CD4-positive, alpha-beta T cell treated with Interleukin-17A for 4 hours (primary cell): ENCODE data around the gene CSRP1.
"Not testable (repeated sequence)": the region's sequence is repeated elsewhere in the genome, so short reads cannot be mapped to it uniquely, and the experiment has no call there.

Experiments
- DNase-seq: peaks from one replicate; pipeline ENCODE4 v3.0.0-alpha.2; 2020; ENCODE audit warnings: mixed read lengths

The CSRP1 gene

GRCh38 chr1:201493757-201494617 is 12.9 kb downstream of the CSRP1 start:
- no peak for DNase-seq

- not testable (repeated sequence) for DNase-seq
These were observed 13.8 kb downstream of the CSRP1 start for GRCh38 chr1:201493026-201493656.

- no peak for DNase-seq
These were observed 14.9 kb downstream of the CSRP1 start for GRCh38 chr1:201491896-201492511.

- no peak for DNase-seq
These were observed 16.2 kb downstream of the CSRP1 start for GRCh38 chr1:201490708-201491131.

DNA sequence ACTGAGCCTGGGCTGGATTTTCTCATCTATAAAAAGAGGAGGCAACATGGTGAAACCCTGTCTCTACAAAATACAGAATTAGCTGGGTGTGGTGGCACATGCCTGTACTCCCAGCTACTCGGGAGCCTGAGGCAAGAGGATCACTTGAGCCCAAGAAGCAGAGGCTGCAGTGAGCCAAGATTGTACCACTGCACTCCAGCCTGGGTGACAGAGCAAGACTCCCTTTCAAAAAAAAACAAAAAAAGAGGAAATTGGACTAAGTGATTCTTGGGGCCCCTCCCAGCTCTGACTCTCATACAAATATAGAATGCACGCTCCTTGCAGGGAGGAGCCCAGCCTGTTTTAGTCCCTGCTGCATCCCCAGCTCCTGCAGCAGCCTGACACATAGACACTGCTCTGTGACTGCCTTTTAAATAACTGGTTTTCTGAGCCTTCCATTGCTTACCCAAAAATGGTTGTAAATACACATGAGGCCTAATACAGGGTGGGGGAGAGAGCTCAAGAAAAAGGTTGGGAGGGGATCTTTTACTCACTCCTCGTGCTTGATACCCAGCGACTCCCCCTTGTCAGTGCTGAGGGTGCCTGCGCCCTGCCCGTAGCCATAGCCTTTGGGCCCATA is 17.2 kb downstream of the CSRP1 start:
- no peak for DNase-seq

DNA sequence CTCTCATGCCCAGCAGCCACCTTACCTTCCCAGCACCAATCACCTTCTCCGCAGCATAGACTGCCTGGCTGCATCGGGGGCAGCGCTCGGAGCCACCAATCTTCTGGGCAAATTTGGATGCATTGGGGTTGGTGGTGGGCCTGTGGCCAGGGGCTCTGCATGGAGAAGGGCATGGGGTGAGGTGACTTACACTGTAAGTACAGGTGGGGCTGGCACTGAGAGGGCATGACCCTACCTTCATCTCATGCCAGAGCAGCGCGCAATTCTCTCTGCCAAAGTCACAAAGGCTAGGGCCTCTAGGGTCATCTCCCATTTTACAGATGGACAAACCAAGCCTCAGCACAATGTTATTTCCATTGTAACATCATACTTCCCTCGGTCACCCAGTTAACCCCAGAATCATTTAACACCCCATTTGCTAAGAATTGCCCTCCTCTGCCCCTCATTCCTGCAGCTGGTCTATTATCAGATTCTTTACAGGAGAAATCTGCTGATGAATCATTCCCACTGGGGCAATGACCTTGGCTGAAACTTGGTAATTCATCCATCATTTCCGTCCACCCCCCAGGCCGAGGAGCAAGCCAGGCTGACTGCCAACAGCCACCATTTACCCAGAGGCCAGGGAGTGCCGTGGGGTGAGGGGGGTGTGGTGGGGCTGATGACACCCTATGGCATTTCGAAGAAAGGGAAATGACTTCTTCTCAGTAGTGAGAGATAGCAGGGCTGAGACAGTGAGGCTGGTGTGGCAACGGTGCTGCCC is 17.9 kb downstream of the CSRP1 start:
- no peak for DNase-seq

- DNase-seq = no peak
These were observed 19.2 kb downstream of the CSRP1 start for GRCh38 chr1:201487742-201488141.

- DNase-seq = no peak
These were observed 20.7 kb downstream of the CSRP1 start for GRCh38 chr1:201486187-201486586.

- no peak for DNase-seq
These were observed 21.6 kb downstream of the CSRP1 start for GRCh38 chr1:201485184-201485774.

GRCh38 chr1:201483373-201483949 is 23.5 kb downstream of the CSRP1 start:
- DNase-seq = no peak

- no peak for DNase-seq
These were observed 24.2 kb downstream of the CSRP1 start for GRCh38 chr1:201482755-201483154.

GRCh38 chr1:201481761-201482493 is 25.0 kb downstream of the CSRP1 start:
- DNase-seq = peak; percentile 85

- DNase-seq = no peak
These were observed 25.9 kb downstream of the CSRP1 start for GRCh38 chr1:201481004-201481380.

DNA sequence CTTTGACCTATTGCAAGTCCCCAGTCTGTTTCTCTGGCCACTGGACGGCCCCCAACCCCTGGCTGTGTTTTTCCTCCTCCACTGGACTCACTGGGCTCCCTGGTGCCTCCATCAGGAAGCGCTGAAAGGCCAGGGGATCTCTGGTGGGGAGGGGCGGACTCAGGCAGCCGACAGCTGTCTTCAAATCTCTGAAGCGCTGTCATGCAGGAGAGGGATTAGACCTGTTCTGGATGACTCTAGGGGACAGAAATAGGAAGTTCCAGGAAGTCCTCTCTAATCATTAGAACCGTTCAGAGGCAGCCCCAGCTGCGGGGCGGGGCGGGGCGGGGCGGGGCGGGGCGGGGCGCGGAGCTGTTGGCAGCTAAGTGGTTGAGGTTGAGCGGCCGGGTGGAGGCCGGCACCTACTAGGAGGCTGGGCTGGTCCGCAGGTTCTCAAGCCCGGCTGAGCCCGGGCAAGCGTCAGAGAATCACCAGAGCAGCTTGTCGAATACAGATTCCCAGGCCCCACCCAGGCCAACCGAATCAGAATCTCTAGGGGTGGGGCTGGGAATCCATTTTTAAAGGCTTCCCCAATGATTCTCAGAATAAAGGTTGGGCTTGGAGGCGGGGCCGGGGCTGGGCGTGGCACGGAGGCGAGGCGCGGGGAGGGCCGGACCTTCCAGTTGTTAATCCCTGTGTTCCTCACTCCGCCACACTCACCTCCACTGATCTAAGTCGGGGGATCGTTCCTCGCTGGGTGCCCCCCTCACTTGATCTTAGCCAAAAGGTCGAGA is 26.5 kb downstream of the CSRP1 start:
- DNase-seq = peak; percentile 63

DNA sequence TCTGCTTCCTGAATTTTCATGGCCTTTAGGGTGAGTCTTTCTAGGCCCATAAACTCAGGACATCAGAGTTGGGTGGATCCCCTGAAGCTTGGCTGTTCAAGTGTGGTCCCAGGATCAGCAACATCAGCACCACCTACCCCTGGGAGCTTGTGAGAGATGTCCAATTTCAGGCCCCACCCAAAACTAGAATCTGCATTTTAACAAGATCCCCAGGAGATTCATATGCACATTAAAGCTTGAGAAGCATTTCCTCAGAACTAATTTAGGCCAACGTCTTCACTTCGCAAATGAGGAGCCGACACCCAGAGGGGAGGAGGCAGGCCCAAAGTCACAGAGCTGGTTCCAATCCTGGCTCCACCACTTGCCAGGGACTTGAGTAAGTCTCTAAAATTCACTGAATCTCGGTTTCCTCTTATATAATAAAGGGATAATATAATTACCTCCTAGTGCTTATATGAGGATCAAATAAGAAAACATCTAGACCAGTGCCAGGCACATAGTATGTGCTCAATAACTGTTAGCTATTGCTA is 27.7 kb downstream of the CSRP1 start:
- DNase-seq = no peak

DNA sequence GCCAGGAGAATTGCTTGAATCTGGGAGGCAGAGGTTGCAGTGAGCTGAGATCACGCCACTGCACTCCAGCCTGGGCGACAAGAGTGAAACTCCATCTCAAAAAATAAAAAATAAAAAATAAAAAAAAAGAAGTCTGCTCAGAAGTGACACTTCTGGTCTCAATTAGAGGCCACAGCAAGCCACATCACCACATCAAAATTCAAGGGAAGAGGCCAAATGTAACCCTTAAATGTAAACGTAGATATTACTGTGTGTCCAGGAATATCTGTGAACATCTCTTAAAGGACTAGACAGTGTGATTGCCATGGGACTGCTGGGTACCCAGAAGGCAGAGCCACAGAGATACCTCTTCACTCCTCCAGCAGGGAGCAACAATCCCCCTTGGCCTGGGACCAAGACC is 28.3 kb downstream of the CSRP1 start:
- DNase-seq = not testable (repeated sequence)

DNA sequence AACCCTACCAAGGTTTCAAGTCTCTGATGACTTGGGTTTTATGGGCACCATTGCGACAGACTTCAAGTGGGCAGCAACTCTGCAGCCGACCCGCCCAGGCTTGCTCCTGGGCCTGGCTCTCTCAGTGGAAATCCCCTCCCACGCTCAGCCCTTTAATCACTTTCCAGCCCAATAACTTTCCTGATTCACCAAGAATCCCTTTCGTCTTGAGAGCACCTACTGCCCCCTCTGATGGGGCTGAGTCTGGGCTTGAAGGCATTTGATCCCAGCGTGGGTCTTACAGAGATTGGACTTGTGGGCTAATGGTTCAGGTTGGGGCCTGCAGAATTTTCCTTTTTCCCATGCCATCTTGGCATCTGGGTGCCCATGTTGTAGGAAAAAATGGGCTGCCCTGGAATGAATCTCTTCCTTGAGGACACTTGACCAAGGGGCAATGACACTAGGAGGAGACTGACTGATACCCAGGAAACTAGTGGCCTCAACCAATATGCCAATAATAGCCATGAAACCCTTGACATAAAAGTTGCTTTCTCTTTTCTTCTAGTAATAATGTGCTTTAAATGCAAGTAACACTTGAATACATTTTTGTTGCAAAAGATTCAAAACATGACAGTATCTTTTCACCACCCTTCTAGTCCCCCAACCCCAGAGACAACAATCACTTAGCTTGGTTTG is 30.1 kb downstream of the CSRP1 start:
- no peak for DNase-seq

- no peak for DNase-seq
These were observed 30.8 kb downstream of the CSRP1 start for GRCh38 chr1:201475915-201476669.

DNA sequence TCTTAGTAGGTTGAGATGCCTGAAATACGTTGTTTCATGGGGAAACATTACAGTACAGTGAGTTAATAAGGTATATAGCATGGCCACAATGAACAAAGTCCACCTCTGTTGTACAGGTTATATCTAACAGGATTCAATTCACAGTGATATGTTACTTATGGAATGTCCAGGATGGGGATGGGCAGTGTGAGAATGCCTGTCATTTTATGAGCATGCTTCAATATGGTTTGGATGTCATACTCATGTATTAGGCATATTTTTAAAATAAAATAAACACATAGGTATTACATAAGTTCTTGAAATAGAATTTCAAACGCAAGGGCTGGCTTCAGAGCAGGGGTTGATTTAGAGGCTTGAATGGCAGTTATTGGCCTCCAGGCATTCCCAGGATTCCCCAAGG is 31.8 kb downstream of the CSRP1 start:
- DNase-seq = no peak
